Glomerular visceral epithelial cell (primary cell): Measurements from ENCODE around the gene ATG9A.

Source experiments
- DNase-seq: peaks from one replicate; pipeline ENCODE4 v3.0.0-alpha.2; 2016; ENCODE audit errors: extremely low spot score

Gene ATG9A

GRCh38 chr2:219252570-219252899 is 23.1 kb upstream of the ATG9A start:
- peak; percentile 36 for DNase-seq

DNA sequence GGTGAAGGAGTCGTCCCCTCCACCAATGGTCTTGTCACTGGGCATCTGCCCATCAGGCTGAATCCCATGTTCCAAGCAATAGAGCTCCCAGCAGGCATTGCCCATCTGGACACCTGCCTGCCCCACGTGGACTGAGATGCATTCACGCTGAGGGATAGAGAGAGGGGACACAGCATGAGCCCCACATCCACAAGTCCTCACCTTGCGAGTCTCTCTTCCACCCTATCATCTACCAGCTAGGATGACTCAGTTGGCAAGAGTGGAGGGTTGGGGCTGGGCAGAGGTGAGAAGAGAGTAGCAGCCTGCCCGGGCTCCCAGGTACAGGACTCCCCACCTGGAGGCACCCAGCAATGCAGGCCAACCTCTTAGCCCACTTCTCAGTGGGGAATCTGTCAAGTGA is 22.6 kb upstream of the ATG9A start:
- no peak for DNase-seq

DNA sequence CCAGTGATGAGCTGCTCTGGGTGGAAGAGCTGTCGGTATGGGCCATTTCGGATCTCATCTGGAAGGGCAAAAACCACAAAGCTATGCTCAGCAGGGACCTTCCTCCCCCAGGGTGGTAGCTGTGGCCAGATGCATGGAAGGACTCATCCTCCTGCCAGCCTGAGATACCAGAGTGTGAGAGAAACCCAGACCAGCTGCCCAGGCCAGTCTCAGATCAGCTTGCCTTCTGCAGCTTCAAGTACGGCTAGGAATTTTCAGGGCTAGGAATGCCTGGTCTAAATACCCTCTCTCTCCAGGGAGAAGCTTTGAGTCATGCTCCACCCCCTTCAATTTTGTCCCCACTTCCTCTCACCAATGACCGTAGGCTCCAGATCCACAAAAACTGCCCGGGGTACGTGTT is 22.2 kb upstream of the ATG9A start:
- peak; percentile 91 for DNase-seq

DNA sequence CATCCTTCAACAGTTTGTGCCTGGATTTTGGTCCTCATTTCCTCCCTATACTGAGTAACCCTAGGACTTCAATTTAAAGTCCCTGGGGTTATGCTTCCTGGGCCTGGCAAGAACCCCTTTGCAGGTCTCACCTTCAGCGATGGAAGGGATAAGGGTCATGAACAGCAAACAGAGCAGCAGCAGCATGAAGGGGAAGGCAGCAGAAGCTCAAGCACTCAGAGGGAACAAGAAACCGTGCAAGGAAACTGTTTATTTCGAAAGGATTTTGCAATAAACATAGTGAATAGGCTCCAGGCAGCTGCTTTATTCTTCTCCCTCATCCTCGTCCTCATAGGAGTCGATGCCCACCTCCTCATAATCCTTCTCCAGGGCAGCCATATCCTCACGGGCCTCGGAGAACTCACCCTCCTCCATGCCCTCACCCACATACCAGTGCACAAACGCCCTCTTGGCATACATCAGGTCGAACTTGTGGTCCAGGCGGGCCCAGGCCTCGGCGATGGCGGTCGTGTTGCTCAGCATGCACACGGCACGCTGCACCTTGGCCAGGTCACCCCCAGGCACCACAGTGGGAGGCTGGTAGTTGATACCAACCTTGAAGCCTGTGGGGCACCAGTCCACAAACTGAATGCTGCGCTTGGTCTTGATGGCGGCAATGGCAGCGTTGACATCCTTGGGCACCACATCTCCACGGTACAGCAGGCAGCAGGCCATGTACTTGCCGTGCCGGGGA is 20.8 kb upstream of the ATG9A start:
- no peak for DNase-seq

DNA sequence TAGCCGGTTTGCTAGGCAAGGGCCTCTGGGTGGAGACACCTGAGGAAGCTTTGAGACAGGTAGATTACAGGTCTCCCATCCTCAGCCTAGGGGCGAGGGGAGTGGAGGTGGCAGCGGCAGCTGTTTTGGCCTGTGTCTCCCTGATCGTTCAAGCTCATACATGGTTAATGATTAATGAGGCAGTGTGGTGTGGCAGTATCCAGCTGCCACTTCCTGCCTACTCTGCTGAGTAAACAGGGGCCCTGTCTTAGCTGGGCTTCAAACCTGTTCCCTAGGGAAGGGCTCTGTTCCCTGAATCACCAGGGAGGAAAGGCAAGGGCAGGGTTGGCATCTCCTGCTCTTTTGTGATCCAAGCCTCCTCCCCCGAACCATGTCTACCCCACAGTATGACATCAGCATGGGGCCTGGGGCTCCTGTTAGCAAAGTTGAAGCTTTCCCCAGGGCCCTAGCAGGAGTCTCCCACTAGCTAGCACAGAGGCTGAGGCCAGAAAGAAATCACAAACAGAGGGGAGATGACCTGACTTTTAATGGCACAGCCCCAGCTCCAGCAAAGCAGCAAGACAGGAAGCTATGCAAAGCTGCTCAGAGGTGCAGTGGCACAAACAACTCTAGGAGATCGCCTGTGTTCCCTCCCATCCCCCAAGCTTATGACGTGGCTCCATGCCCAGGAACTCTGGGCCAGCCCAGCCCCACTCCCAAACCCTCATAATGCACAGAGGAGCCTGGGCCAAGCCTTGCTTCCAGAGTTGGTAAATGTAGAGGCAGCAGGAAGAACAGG is 20.0 kb upstream of the ATG9A start:
- peak; percentile 96 for DNase-seq

DNA sequence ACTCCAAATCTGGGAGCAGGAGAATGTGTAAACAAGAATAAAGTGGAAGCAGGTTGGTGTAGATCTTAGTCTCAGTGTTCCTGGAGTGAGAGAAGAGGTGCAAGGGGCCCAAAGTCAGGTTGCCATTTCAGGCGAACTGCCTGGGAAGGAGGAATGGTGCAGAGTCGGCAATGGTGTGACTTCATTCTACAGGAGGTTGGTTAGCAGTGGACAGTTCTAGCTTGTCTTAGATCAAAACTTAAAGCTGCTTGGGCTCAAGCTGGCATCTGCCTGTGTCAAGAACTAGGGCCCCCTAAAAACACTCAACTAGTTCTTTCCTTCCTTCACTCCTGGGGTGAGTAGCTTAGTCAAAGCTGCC is 19.4 kb upstream of the ATG9A start:
- DNase-seq: no peak

DNA sequence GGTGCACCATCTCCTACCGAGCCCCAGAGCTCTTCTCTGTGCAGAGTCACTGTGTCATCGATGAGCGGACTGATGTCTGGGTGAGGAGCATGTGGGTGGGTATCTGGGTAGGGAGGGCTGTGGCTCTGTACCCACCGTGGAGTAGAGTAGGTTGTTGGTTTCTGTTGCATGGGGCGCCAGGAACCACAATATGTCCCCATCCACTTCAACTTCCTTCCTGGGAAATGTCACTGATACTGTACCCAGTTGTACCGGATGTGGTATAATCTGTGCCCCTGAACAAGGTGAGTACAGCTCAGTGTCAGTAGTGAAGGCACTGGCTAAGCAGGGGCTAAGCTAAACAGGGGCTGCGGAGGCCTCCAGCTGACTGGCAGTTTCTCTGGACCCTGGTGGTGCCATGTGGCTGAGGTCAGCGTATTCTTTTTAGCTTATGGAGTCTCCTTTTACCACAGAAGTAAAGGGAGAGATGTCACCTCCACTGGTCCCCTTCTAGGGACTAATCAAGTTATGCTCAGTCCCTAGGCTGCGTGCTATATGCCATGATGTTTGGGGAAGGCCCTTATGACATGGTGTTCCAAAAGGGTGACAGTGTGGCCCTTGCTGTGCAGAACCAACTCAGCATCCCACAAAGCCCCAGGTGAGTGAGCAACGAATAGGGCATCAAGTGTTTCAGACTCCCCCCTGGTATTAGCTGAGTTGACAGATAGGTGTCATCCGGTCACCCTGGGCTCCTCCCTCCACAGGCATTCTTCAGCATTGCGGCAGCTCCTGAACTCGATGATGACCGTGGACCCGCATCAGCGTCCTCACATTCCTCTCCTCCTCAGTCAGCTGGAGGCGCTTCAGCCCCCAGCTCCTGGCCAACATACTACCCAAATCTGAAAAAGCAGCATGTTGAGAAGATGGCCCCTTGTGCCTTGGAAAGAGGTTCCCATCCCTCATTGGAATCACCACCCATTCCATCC is 18.5 kb upstream of the ATG9A start:
- DNase-seq: no peak

GRCh38 chr2:219246559-219246958 is 17.1 kb upstream of the ATG9A start:
- DNase-seq: no peak

- DNase-seq: no peak
Measured at GRCh38 chr2:219245899-219246230, 16.4 kb upstream of the ATG9A start.

DNA sequence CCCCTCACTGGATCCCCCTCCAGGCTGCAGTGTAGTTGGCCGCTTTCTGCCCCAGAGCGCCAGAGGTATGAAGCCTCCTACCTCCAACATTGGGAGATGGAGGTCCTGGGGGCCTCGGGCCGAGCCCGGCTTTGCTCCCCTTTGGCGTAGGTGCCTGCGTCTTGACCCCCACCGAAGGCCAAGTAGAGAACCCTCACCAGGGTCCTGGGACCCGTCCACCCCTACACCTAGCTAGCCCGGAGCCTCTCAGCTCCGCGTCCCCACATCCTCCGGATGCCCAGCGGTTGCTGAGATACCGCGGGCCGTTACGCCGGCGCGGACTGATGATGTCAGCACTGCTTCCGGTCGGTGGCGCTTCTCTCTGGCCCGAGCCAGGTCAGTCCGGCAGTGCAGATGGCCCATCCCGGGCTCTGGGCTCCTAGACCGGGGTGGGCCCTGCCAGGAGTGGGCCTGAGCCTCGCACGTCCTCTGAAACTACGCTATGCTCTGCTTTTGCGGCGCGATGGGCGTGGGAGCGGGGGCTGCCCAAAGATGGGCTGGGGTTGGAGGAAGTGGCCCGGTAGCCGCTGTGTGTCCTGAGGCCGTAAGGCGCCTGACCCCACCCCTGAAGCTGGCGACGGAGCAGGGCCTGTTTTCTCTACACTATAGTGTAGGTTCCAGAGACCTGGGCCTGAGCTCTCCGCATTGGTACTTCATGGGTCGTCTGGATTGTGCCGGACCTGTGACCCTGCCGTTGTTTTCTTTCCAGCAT is 15.9 kb upstream of the ATG9A start, which contains the start of the genes GLB1L and STK16:
Gene GLB1L, minus strand, starts transcription at position 297 of the 751 bp plus-strand sequence. CDS start 1,871 bp downstream, outside the sequence.
Gene STK16, plus strand, starts transcription at position 332 of the 751 bp plus-strand sequence. CDS start 521 bp downstream, outside the sequence.
- peak; percentile 94 for DNase-seq

GRCh38 chr2:219244789-219245147 is 15.3 kb upstream of the ATG9A start:
- DNase-seq: no peak

- no peak for DNase-seq
Measured at GRCh38 chr2:219243291-219243761, 13.9 kb upstream of the ATG9A start.

- no peak for DNase-seq
Measured at GRCh38 chr2:219234331-219234730, 4.9 kb upstream of the ATG9A start.

- DNase-seq: peak; percentile 67
Measured at GRCh38 chr2:219230059-219230540, 664 bp upstream of the ATG9A start.

GRCh38 chr2:219228911-219229304 is 528 bp downstream of the ATG9A start:
- DNase-seq: no peak

DNA sequence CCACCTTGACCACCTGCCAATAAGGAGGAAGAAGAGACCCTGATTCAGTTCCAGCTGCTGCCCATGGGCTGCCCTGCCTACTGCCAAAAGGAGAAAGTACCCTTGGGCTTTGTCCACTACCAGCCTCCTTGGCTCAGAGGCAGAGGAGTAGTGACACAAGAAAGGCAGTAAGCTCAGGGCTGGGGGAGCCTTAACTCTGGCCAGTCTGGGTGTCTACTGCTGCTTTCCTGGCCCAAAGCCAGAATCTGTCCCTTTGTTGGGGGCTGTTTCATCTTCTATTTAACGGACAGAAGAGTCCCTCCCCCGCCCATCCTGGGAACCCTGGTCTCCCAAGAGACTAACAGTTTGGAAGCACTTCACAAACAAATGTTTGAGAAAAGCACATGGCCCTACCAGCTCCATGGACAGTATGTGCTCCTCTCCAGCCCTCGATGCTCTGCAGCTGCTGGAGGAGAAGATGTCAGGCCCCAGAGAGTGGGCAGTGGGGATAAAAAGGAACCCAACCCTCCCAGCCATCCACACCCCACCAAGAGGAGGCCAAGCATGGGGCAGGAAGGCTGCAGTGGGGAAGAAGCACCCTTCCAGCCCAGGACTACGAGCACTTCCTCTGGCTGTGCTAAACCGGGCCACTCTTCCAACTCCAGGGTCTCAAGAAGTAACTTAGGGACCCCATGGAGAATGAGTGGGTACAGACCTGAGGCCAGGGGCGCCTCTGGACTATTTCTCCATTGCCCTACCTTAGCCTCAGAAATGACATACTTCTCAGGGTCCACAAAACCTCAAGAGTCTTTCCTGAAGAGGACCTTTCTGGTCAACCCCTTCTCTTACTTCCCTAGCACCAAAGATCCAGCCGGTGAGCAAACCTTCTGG is 1.2 kb downstream of the ATG9A start:
- no peak for DNase-seq

- no peak for DNase-seq
Measured at GRCh38 chr2:219225350-219225749, 4.1 kb downstream of the ATG9A start.

DNA sequence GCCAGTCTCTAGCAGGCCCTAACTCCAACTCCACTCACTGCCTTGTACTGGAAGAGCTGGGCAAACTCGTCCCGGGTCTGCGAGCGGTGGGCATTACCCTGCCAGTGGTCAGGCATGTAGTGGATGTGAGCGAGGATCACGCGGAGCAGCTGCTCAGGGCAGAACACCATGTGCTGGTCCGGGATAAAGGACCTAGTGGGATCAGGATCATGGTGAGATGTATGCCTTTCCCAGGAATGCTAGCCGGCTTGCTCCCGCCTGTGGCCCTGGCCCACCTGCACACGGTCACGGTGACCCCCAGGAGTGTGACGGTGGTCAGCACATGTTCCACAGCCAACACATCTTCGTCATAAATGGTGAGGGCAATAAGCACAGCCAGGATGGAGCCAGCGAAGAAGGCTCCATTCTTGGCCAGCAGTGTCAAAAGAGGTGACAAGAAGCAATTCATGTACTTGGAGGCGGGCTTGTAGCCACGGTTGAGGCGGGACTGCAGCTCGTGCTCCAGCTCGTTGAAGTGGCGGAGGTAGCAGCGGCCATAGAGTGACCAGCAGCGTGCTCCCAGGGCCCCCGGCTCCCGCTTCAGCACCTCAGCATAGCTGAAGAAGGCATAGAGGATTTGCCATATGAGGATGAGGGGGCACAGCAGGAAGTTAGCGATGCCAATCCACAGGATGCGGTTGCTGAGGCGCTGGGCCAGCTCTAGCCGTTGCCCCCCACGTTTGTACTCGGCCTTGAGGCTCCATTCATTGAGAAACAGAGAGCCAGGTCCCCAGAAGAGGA is 5.4 kb downstream of the ATG9A start:
- DNase-seq: no peak

DNA sequence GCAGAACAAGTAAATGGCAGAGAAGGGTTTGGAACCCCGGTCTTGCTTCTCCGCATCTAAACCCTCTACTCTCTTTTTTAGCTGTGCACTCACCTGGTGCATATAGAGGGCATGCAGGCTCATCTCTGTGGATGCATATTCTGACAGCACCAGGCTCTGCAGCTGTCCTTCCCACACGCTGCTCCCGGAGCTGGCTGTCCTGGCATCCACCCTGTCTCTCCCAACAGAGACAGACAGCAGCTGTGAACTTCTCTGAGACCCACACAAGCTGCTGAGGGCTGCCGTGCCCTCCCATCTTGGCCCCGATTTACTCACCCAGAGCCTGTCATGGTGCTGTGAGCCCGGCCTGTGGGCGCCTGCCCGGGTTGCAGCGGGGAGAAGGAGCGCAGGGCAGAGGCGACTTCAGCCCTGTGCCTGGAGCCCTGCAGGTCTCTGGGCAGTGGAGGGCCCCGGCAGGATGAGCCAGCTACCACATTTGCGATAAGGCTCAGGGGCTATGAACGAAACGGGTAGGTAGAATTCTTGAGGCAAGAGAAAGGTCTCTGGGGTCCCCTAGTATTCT is 7.4 kb downstream of the ATG9A start:
- no peak for DNase-seq
